AG04450 (cell line): Measurements from ENCODE around the gene GPR82. TPM values are rescaled to one million over a fixed set of nuclear protein-coding genes. Genes with fewer than 3 reads are reported as not detected.

Source experiments
- CTCF ChIA-PET: fragments of 300-600, 350-600 bp; formaldehyde crosslinking; extraction: SDS; loops from one replicate; lab custom pipeline; 2022; ENCODE audit warnings: antibody characterized with exemption, inconsistent platforms; lab: Charles Lee
- POLR2A ChIA-PET: fragments of 350-600 bp; formaldehyde crosslinking; extraction: SDS; loops from one replicate; lab custom pipeline; 2021; ENCODE audit warnings: antibody characterized with exemption, inconsistent platforms; lab: Yijun Ruan, JAX
- DNase-seq: peaks from one replicate; pipeline ENCODE4 v3.0.0-alpha.2; 2011; ENCODE audit warnings: low read depth, low spot score
- H3K27ac ChIP-seq: one replicate; pipeline ENCODE4 v1.5.1; 2012; ENCODE audit warnings: low read depth, low read length, control low read depth
- H3K27me3 ChIP-seq: one replicate; pipeline ENCODE4 v1.6.0; 2012; ENCODE audit warnings: low read length; ENCODE audit not compliant: control insufficient read depth, insufficient read depth
- H3K4me3 ChIP-seq: 2 replicates; pipeline ENCODE4 v1.5.1; 2011; ENCODE audit warnings: mild to moderate bottlenecking, low read depth, low read length, control low read depth
- H3K9me3 ChIP-seq: 2 replicates; pipeline ENCODE4 v1.5.1; 2012; ENCODE audit warnings: low read length; ENCODE audit not compliant: control insufficient read depth, insufficient read depth
- CTCF ChIP-seq: IDR thresholded peaks from 2 replicates; pipeline ENCODE4 v1.5.1; 2011; ENCODE audit warnings: low read depth, low read length, control low read depth, inconsistent platforms
- polyA plus RNA-seq: library from polyadenylated mRNA; depleted of rRNA; stranded (reverse); fragments of >200 nt; gene quantifications from 2 replicates; pipeline ENCODE4 v1.2.3, GENCODE V29; 2011

Gene GPR82
- polyA plus RNA-seq, 1 experiment, result not detected

- ChIA-PET POLR2A (no interaction called here), CTCF (no interaction called here)
- no peaks in the 10 kb centered on the region for H3K27me3 ChIP-seq
- DNase-seq, result no peak
- H3K9me3 ChIP-seq, result no peaks in the 10 kb centered on the region
- H3K4me3 ChIP-seq, result no peak overlapping the region
- H3K27ac ChIP-seq, result no peak overlapping the region
- TF ChIP-seq CTCF, result no peak
These were observed 31.0 kb upstream of the GPR82 start for GRCh38 chrX:41693024-41693423.

GRCh38 chrX:41695426-41695825 lies 28.6 kb upstream of the GPR82 start:
- no peak for TF ChIP-seq CTCF
- no peak overlapping the region for H3K27ac ChIP-seq
- POLR2A ChIA-PET, result interaction anchor here (0.5 to 0.7 kb wide), 2 partner anchors 144 to 1942 kb away, joined by 3 to 6 read pairs; no protein-coding TSS in a partner anchor
- no peak overlapping the region for H3K4me3 ChIP-seq
- CTCF ChIA-PET, result no interaction called here
- H3K9me3 ChIP-seq, result no peaks in the 10 kb centered on the region
- no peaks in the 10 kb centered on the region for H3K27me3 ChIP-seq
- peak; percentile 33 for DNase-seq

- DNase-seq, result no peak
- no peak overlapping the region for H3K27ac ChIP-seq
- TF ChIP-seq CTCF, result no peak
- ChIA-PET CTCF (no interaction called here), POLR2A (no interaction called here)
- no peaks in the 10 kb centered on the region for H3K9me3 ChIP-seq
- no peak overlapping the region for H3K4me3 ChIP-seq
- no peaks in the 10 kb centered on the region for H3K27me3 ChIP-seq
These were observed 20.4 kb upstream of the GPR82 start for GRCh38 chrX:41703574-41704029.

- no peak overlapping the region for H3K4me3 ChIP-seq
- no peak overlapping the region for H3K27ac ChIP-seq
- no peak for TF ChIP-seq CTCF
- ChIA-PET CTCF (no interaction called here), POLR2A (no interaction called here)
- H3K9me3 ChIP-seq, result no peaks in the 10 kb centered on the region
- H3K27me3 ChIP-seq, result no peaks in the 10 kb centered on the region
- DNase-seq, result no peak
These were observed 18.9 kb upstream of the GPR82 start for GRCh38 chrX:41705042-41705441.

GRCh38 chrX:41705680-41706374 lies 18.2 kb upstream of the GPR82 start:
- DNase-seq, result no peak
- H3K9me3 ChIP-seq, result no peaks in the 10 kb centered on the region
- POLR2A ChIA-PET, result no interaction called here
- no peak for TF ChIP-seq CTCF
- CTCF ChIA-PET, result no interaction called here
- no peaks in the 10 kb centered on the region for H3K27me3 ChIP-seq
- H3K4me3 ChIP-seq, result no peak overlapping the region
- no peak overlapping the region for H3K27ac ChIP-seq
